GM23248 (cell line): Measurements from ENCODE around the gene MMP17.

Experiments used
- EZH2 ChIP-seq: fragments of 200-600 bp; sonication (generic); IDR thresholded peaks from 2 replicates; pipeline ENCODE4 v1.6.1; 2018; ENCODE audit warnings: antibody characterized with exemption, mild to moderate bottlenecking; ENCODE audit not compliant: insufficient read depth, poor library complexity, severe bottlenecking
- EZH2phosphoT487 ChIP-seq: fragments of 200-600 bp; sonication (generic); IDR thresholded peaks from 2 replicates; pipeline ENCODE4 v1.6.1; 2018; ENCODE audit warnings: antibody characterized with exemption, moderate library complexity, mild to moderate bottlenecking, low read depth; ENCODE audit not compliant: insufficient read depth

DNA sequence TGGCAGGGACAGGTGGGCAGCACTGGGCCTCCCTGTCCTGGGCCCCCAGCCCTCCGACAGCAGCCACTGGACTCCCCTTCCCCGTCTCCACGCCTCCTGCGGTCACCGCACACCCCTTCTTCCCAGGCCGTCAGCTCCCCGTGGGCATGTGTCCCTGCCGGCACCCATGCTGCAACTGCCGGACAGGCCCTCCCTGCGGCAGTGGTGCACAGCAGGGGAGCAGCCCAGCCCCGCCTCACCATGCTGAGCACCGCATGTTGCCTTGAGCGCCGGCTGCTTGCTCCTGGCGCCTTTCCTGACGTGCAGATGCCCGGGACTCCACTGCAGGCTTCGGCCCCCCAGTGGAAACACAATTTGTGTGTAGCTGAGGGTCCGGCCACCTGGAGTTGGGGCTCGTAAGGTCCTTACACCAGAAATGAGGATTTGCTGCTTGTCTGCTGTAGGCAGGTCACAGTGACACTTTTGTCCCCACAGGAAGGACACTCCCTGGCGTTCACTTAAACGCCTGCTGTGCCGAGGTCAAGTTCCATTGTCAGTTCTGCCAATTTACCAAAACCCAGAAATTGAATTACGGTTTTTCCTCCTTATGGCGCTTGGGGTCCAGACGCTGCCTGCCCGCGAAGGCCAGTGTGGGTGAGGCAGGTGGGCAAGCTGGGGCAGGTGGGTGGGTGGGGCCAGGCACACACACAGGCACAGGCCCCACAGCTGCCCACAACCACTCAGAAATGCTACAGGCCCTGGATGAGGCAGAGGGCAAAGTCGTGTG lies 28.2 kb upstream of the MMP17 start:
- TF ChIP-seq EZH2 (no peak), EZH2phosphoT487 (no peak)
